ENCODE data around the gene PDYN.

Gene PDYN

GRCh38 chr20:1973601-1974440, 20.0 kb downstream of the PDYN start:
- H3K36me3 Mint-ChIP-seq (ENCODE audit: low read depth), result no peaks in the 10 kb centered on the region
- peaks cover 36% of the 10 kb centered on the region for H3K27me3 Mint-ChIP-seq
- no peak overlapping the region for H3K27ac Mint-ChIP-seq
- no peak overlapping the region for H3K4me3 Mint-ChIP-seq
- H3K9me3 Mint-ChIP-seq, result no peaks in the 10 kb centered on the region
- DNase-seq, result no peak
- no peaks in the 10 kb centered on the region for H3K4me1 Mint-ChIP-seq (ENCODE audit: low read depth)

GRCh38 chr20:1971893-1972586, 21.8 kb downstream of the PDYN start:
- H3K27me3 Mint-ChIP-seq, result peaks cover 21% of the 10 kb centered on the region
- no peak overlapping the region for H3K4me3 Mint-ChIP-seq
- no peak for DNase-seq
- H3K9me3 Mint-ChIP-seq, result no peaks in the 10 kb centered on the region
- no peak overlapping the region for H3K27ac Mint-ChIP-seq
- no peaks in the 10 kb centered on the region for H3K36me3 Mint-ChIP-seq (ENCODE audit: low read depth)
- no peaks in the 10 kb centered on the region for H3K4me1 Mint-ChIP-seq (ENCODE audit: low read depth)

- Mint-ChIP-seq H3K27ac (no peak overlapping the region), H3K36me3 (ENCODE audit: low read depth) (no peaks in the 10 kb centered on the region), H3K27me3 (peaks cover 37% of the 10 kb centered on the region), H3K4me3 (no peak overlapping the region), H3K9me3 (no peaks in the 10 kb centered on the region), H3K4me1 (ENCODE audit: low read depth) (peaks cover 15% of the 10 kb centered on the region)
- no peak for DNase-seq
Measured at GRCh38 chr20:1968964-1969363, 24.9 kb downstream of the PDYN start.

GRCh38 chr20:1965520-1966351, 28.1 kb downstream of the PDYN start:
- Mint-ChIP-seq H3K27ac (peak overlapping the region; percentile 73), H3K36me3 (ENCODE audit: low read depth) (no peaks in the 10 kb centered on the region), H3K9me3 (no peaks in the 10 kb centered on the region), H3K4me1 (ENCODE audit: low read depth) (peaks cover 15% of the 10 kb centered on the region), H3K27me3 (peaks cover 55% of the 10 kb centered on the region), H3K4me3 (peak overlapping the region; percentile 43)
- peak; percentile 92 for DNase-seq

GRCh38 chr20:1964659-1965405, 29.0 kb downstream of the PDYN start:
- no peaks in the 10 kb centered on the region for H3K9me3 Mint-ChIP-seq
- peaks cover 47% of the 10 kb centered on the region for H3K27me3 Mint-ChIP-seq
- peaks cover 15% of the 10 kb centered on the region for H3K4me1 Mint-ChIP-seq (ENCODE audit: low read depth)
- H3K4me3 Mint-ChIP-seq, result peak overlapping the region; percentile 43
- peak; percentile 38 for DNase-seq
- H3K36me3 Mint-ChIP-seq (ENCODE audit: low read depth), result no peaks in the 10 kb centered on the region
- peak overlapping the region; percentile 73 for H3K27ac Mint-ChIP-seq

- no peak overlapping the region for H3K27ac Mint-ChIP-seq
- no peaks in the 10 kb centered on the region for H3K36me3 Mint-ChIP-seq (ENCODE audit: low read depth)
- no peaks in the 10 kb centered on the region for H3K9me3 Mint-ChIP-seq
- no peak for DNase-seq
- peaks cover 47% of the 10 kb centered on the region for H3K27me3 Mint-ChIP-seq
- peaks cover 15% of the 10 kb centered on the region for H3K4me1 Mint-ChIP-seq (ENCODE audit: low read depth)
- no peak overlapping the region for H3K4me3 Mint-ChIP-seq
Measured at GRCh38 chr20:1964061-1964460, 29.8 kb downstream of the PDYN start.

GRCh38 chr20:1961374-1961773, 32.5 kb downstream of the PDYN start:
- H3K27me3 Mint-ChIP-seq, result peaks cover 51% of the 10 kb centered on the region
- no peaks in the 10 kb centered on the region for H3K9me3 Mint-ChIP-seq
- H3K36me3 Mint-ChIP-seq (ENCODE audit: low read depth), result no peaks in the 10 kb centered on the region
- H3K4me1 Mint-ChIP-seq (ENCODE audit: low read depth), result peaks cover 15% of the 10 kb centered on the region
- H3K27ac Mint-ChIP-seq, result no peak overlapping the region
- no peak for DNase-seq
- no peak overlapping the region for H3K4me3 Mint-ChIP-seq

- no peak for DNase-seq
- H3K4me3 Mint-ChIP-seq, result no peak overlapping the region
- no peak overlapping the region for H3K27ac Mint-ChIP-seq
- H3K27me3 Mint-ChIP-seq, result peaks cover 41% of the 10 kb centered on the region
- no peaks in the 10 kb centered on the region for H3K4me1 Mint-ChIP-seq (ENCODE audit: low read depth)
- no peaks in the 10 kb centered on the region for H3K36me3 Mint-ChIP-seq (ENCODE audit: low read depth)
- no peaks in the 10 kb centered on the region for H3K9me3 Mint-ChIP-seq
Measured at GRCh38 chr20:1959156-1959555, 34.7 kb downstream of the PDYN start.

- H3K27me3 Mint-ChIP-seq, result peaks cover 35% of the 10 kb centered on the region
- H3K36me3 Mint-ChIP-seq (ENCODE audit: low read depth), result no peaks in the 10 kb centered on the region
Measured at GRCh38 chr20:1958426-1958825, 35.4 kb downstream of the PDYN start.

GRCh38 chr20:1955217-1955616, 38.6 kb downstream of the PDYN start:
- no peaks in the 10 kb centered on the region for H3K36me3 Mint-ChIP-seq (ENCODE audit: low read depth)
- H3K27ac Mint-ChIP-seq, result no peak overlapping the region
- no peak for DNase-seq
- no peaks in the 10 kb centered on the region for H3K4me1 Mint-ChIP-seq (ENCODE audit: low read depth)
- no peak overlapping the region for H3K4me3 Mint-ChIP-seq
- H3K9me3 Mint-ChIP-seq, result no peaks in the 10 kb centered on the region
- H3K27me3 Mint-ChIP-seq, result peaks cover 16% of the 10 kb centered on the region

More at GRCh38 chr20:1958426-1958825, 35.4 kb downstream of the PDYN start:
- H3K9me3 Mint-ChIP-seq, result no peaks in the 10 kb centered on the region
- H3K27ac Mint-ChIP-seq, result no peak overlapping the region
- DNase-seq, result no peak
- H3K4me1 Mint-ChIP-seq (ENCODE audit: low read depth), result no peaks in the 10 kb centered on the region
- H3K4me3 Mint-ChIP-seq, result no peak overlapping the region

GRCh38 chr20:1953621-1954020, 40.2 kb downstream of the PDYN start:
- H3K9me3 Mint-ChIP-seq, result no peaks in the 10 kb centered on the region
- no peak overlapping the region for H3K4me3 Mint-ChIP-seq
- no peaks in the 10 kb centered on the region for H3K36me3 Mint-ChIP-seq (ENCODE audit: low read depth)
- H3K27ac Mint-ChIP-seq, result no peak overlapping the region
- H3K27me3 Mint-ChIP-seq, result peaks cover 20% of the 10 kb centered on the region
- DNase-seq, result no peak
- no peaks in the 10 kb centered on the region for H3K4me1 Mint-ChIP-seq (ENCODE audit: low read depth)

- H3K4me3 Mint-ChIP-seq, result no peak overlapping the region
- no peaks in the 10 kb centered on the region for H3K36me3 Mint-ChIP-seq (ENCODE audit: low read depth)
- DNase-seq, result no peak
- peaks cover 22% of the 10 kb centered on the region for H3K27me3 Mint-ChIP-seq
- H3K9me3 Mint-ChIP-seq, result no peaks in the 10 kb centered on the region
- H3K4me1 Mint-ChIP-seq (ENCODE audit: low read depth), result no peaks in the 10 kb centered on the region
- no peak overlapping the region for H3K27ac Mint-ChIP-seq
Measured at GRCh38 chr20:1952737-1953530, 40.9 kb downstream of the PDYN start.

GRCh38 chr20:1951436-1952115, 42.3 kb downstream of the PDYN start:
- H3K9me3 Mint-ChIP-seq, result no peaks in the 10 kb centered on the region
- H3K4me3 Mint-ChIP-seq, result no peak overlapping the region
- no peaks in the 10 kb centered on the region for H3K4me1 Mint-ChIP-seq (ENCODE audit: low read depth)
- peaks cover 29% of the 10 kb centered on the region for H3K27me3 Mint-ChIP-seq
- no peak for DNase-seq
- no peaks in the 10 kb centered on the region for H3K36me3 Mint-ChIP-seq (ENCODE audit: low read depth)
- no peak overlapping the region for H3K27ac Mint-ChIP-seq
